Thymus (tissue), 11 donors: ENCODE measurements around the gene PTGIR. TPM values are rescaled to one million over a fixed set of nuclear protein-coding genes. Genes with fewer than 3 reads are reported as not detected.

ENCODE experiments used
- DNase-seq, 9 donors: peaks; one replicate each; pipeline ENCODE4 v3.0.0-alpha.2; 2013; ENCODE audit warnings: low spot score in 9 of 9, low read depth in 6 of 9, missing footprints in 1 of 9
- H3K27ac ChIP-seq, 2 donors: one replicate each; pipeline ENCODE4 v1.5.1; 2013; ENCODE audit warnings: control low read depth in 1 of 2, low read depth in 1 of 2, low read length in 1 of 2, mild to moderate bottlenecking in 1 of 2, moderate library complexity in 1 of 2
- H3K27me3 ChIP-seq, 2 donors: one replicate each; pipeline ENCODE4 v1.5.1; 2013; ENCODE audit warnings: low read length in 1 of 2; ENCODE audit not compliant: control insufficient read depth in 2 of 2, insufficient read depth in 1 of 2
- H3K36me3 ChIP-seq, 2 donors: one replicate each; pipeline ENCODE4 v1.5.1; 2013; ENCODE audit warnings: low read length in 1 of 2, mild to moderate bottlenecking in 1 of 2, moderate library complexity in 1 of 2; ENCODE audit not compliant: control insufficient read depth in 2 of 2, insufficient read depth in 2 of 2
- H3K4me1 ChIP-seq, 2 donors: one replicate each; pipeline ENCODE4 v1.5.1; 2013; ENCODE audit warnings: low read length in 2 of 2; ENCODE audit not compliant: control insufficient read depth in 2 of 2, insufficient read depth in 2 of 2
- H3K4me3 ChIP-seq, 2 donors: one replicate each; pipeline ENCODE4 v1.5.1; 2013; ENCODE audit warnings: low read length in 2 of 2, control low read depth in 1 of 2, mild to moderate bottlenecking in 1 of 2
- H3K9me3 ChIP-seq, 2 donors: one replicate each; pipeline ENCODE4 v1.5.1; 2013; ENCODE audit warnings: low read length in 1 of 2, mild to moderate bottlenecking in 1 of 2; ENCODE audit not compliant: control insufficient read depth in 2 of 2, insufficient read depth in 1 of 2
- WGBS: extraction: QIAGEN DNeasy Blood & Tissue Kit; methylation state at CpG from one replicate; pipeline ENCODE4 v1.1.7; 2013; 5-methylcytosine and 5-hydroxymethylcytosine counted together
- polyA plus RNA-seq: library from polyadenylated mRNA; stranded (reverse); fragments of 200-250 nt; gene quantifications from one replicate; pipeline ENCODE4 v1.2.3, GENCODE V29; 2013
- total RNA-seq: library from RNA; stranded (reverse); fragments of 120-200 nt; gene quantifications from one replicate; pipeline ENCODE4 v1.2.4, GENCODE V29; 2013
- donor health status: healthy.

Gene PTGIR
- total and polyA plus RNA-seq, 2 donors = 3.4 to 7.8 TPM

DNA sequence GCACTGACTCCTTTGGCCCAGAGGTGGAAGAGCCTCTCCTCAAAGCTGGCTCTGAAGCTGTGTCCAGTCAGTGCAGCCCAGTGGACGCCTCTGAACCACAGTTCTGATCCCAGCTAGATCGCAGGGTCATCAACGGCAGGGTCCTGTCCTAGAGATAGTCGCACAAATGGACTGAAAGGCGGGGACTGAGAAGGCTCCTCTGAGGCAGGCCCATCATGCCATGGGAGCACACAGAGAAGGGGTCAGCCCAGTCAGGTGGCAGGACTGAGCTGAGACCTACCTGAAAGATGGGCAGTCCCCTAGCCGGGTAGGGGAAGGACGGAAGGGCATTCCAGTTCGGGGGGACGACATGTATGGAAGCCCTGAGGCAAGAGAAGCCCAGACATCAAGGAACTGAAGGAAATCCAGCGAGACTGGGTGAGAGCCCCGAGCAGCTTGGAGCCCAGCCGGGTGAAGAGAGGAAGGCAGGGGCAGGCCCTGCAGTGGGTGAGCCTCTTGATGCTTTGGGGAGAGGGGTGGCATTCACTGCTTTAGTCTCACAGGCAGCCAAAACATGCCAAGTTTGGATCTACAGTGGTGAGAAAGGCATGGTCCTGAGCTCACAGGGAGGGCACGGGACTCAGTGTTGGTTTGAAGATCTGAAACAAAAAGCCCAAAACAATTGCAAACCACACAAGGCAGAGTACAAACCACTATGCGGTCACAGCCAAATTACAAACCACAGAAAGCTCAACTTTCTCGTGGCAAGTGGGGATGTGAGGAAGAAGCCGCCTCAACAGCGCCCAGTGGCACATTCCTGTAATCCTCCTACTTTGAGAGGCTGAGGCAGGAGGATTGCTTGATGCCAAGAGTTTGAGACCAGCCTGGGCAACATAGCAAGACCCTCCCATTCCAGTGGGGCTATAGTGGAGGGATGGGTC, 13.8 kb downstream of the PTGIR start:
- Histone ChIP-seq H3K27me3 (no peaks in the 10 kb centered on the region), H3K9me3 (peaks cover 0 to 2% of the 10 kb centered on the region in 2 donors), H3K4me1 (peaks cover 25 to 56% of the 10 kb centered on the region in 2 donors), H3K27ac (peak overlapping the region; percentile 38 to 67), H3K36me3 (peaks cover 43 to 46% of the 10 kb centered on the region in 2 donors), H3K4me3 (no peak overlapping the region)
- WGBS = 53% methylated on average over 17 of the region's 17 CpGs
- peak in 2 of 9 donors; percentile 55 to 72 for DNase-seq

DNA sequence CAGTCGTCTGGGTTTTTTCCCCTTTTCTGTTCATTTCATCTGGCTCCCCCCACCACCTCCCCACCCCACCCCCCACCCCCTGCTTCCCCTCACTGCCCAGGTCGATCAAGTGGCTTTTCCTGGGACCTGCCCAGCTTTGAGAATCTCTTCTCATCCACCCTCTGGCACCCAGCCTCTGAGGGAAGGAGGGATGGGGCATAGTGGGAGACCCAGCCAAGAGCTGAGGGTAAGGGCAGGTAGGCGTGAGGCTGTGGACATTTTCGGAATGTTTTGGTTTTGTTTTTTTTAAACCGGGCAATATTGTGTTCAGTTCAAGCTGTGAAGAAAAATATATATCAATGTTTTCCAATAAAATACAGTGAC, 14.5 kb downstream of the PTGIR start:
- peaks cover 25 to 51% of the 10 kb centered on the region in 2 donors for H3K4me1 ChIP-seq
- H3K9me3 ChIP-seq = peaks cover 0 to 2% of the 10 kb centered on the region in 2 donors
- no peaks in the 10 kb centered on the region for H3K27me3 ChIP-seq
- H3K4me3 ChIP-seq = no peak overlapping the region
- H3K36me3 ChIP-seq = peaks cover 50 to 53% of the 10 kb centered on the region in 2 donors
- no peak for DNase-seq
- WGBS = 77% methylated on average over 5 of the region's 5 CpGs
- no peak overlapping the region for H3K27ac ChIP-seq

DNA sequence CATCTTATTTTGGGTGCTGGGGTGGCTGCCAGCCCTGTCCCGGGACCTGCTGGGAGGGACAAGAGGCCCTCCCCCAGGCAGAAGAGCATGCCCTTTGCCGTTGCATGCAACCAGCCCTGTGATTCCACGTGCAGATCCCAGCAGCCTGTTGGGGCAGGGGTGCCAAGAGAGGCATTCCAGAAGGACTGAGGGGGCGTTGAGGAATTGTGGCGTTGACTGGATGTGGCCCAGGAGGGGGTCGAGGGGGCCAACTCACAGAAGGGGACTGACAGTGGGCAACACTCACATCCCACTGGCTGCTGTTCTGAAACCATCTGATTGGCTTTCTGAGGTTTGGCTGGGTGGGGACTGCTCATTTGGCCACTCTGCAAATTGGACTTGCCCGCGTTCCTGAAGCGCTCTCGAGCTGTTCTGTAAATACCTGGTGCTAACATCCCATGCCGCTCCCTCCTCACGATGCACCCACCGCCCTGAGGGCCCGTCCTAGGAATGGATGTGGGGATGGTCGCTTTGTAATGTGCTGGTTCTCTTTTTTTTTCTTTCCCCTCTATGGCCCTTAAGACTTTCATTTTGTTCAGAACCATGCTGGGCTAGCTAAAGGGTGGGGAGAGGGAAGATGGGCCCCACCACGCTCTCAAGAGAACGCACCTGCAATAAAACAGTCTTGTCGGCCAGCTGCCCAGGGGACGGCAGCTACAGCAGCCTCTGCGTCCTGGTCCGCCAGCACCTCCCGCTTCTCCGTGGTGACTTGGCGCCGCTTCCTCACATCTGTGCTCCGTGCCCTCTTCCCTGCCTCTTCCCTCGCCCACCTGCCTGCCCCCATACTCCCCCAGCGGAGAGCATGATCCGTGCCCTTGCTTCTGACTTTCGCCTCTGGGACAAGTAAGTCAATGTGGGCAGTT, 15.1 kb downstream of the PTGIR start:
- WGBS = 95% methylated on average over 30 of the region's 30 CpGs
- Histone ChIP-seq H3K36me3 (peaks cover 56 to 59% of the 10 kb centered on the region in 2 donors), H3K27ac (no peak overlapping the region), H3K4me1 (peaks cover 25 to 48% of the 10 kb centered on the region in 2 donors), H3K9me3 (peaks cover 0 to 2% of the 10 kb centered on the region in 2 donors), H3K4me3 (no peak overlapping the region), H3K27me3 (no peaks in the 10 kb centered on the region)
- no peak for DNase-seq

DNA sequence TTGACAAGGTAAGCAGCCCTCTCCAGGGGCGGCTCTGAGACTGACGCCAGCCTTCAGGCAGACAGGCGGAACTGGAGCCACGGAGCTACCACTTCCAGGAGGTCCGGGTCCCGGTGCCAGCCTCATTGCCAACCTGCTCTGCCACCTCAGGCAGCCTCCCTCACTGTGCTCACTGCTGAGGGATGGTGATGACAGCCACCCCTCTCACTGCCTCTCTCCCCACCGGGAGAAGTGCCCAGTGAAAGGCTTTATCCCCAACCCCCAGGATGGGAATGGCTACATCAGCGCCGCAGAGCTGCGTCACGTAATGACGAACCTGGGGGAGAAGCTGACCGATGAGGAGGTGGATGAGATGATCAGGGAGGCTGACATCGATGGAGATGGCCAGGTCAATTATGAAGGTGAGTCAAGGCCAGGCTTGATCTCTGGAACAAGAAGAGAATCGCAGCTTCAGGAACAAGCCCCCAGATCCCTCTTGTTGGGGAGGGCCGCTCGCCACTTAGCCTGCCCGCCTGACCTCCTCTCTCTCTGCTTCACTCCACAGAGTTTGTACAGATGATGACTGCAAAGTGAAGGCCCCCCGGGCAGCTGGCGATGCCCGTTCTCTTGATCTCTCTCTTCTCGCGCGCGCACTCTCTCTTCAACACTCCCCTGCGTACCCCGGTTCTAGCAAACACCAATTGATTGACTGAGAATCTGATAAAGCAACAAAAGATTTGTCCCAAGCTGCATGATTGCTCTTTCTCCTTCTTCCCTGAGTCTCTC, 16.1 kb downstream of the PTGIR start:
- no peak overlapping the region for H3K27ac ChIP-seq
- H3K36me3 ChIP-seq = peaks cover 57 to 69% of the 10 kb centered on the region in 2 donors
- peaks cover 0 to 2% of the 10 kb centered on the region in 2 donors for H3K9me3 ChIP-seq
- WGBS = 99% methylated on average over 27 of the region's 27 CpGs
- no peaks in the 10 kb centered on the region for H3K27me3 ChIP-seq
- H3K4me3 ChIP-seq = no peak overlapping the region
- DNase-seq = no peak
- peaks cover 22 to 43% of the 10 kb centered on the region in 2 donors for H3K4me1 ChIP-seq

DNA sequence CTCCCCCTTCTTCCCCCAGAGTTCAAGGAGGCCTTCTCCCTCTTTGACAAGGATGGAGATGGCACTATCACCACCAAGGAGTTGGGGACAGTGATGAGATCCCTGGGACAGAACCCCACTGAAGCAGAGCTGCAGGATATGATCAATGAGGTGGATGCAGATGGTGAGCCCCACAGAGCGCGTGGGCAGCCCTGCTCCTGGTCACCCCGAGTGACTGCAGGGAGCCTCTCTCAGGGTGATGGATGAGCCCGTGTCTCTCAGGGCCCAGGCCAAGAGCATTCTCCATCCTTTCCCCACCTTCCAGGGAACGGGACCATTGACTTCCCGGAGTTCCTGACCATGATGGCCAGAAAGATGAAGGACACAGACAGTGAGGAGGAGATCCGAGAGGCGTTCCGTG, 16.7 kb downstream of the PTGIR start:
- no peak for DNase-seq
- H3K9me3 ChIP-seq = peaks cover 0 to 2% of the 10 kb centered on the region in 2 donors
- peaks cover 25 to 46% of the 10 kb centered on the region in 2 donors for H3K4me1 ChIP-seq
- H3K27me3 ChIP-seq = no peaks in the 10 kb centered on the region
- no peak overlapping the region for H3K4me3 ChIP-seq
- 98% methylated on average over 9 of the region's 9 CpGs for WGBS
- peaks cover 57 to 70% of the 10 kb centered on the region in 2 donors for H3K36me3 ChIP-seq
- no peak overlapping the region for H3K27ac ChIP-seq

DNA sequence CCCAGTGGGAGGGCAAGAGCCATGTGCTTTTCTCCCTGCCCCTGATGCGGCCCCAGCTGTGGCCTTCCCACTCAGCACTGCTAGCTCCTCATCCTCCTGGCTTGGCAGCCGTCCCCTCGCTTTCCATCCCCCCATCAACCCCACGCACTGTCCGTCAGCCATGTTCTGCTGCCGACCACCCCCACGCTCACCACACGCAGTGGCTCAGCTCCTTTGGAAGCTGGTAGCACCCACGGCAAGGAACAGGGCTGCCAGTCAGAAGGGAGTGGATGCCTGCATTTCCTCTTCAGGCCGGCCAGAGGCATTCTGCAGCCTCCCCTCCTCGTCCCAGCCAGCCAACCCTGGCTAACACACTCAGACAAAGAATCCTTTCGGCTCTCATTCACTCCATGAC, 17.4 kb downstream of the PTGIR start:
- Histone ChIP-seq H3K27ac (no peak overlapping the region), H3K9me3 (peaks cover 0 to 2% of the 10 kb centered on the region in 2 donors), H3K4me3 (no peak overlapping the region), H3K4me1 (peaks cover 29 to 47% of the 10 kb centered on the region in 2 donors), H3K36me3 (peaks cover 57 to 75% of the 10 kb centered on the region in 2 donors), H3K27me3 (no peaks in the 10 kb centered on the region)
- 98% methylated on average over 12 of the region's 12 CpGs for WGBS
- DNase-seq = no peak

DNA sequence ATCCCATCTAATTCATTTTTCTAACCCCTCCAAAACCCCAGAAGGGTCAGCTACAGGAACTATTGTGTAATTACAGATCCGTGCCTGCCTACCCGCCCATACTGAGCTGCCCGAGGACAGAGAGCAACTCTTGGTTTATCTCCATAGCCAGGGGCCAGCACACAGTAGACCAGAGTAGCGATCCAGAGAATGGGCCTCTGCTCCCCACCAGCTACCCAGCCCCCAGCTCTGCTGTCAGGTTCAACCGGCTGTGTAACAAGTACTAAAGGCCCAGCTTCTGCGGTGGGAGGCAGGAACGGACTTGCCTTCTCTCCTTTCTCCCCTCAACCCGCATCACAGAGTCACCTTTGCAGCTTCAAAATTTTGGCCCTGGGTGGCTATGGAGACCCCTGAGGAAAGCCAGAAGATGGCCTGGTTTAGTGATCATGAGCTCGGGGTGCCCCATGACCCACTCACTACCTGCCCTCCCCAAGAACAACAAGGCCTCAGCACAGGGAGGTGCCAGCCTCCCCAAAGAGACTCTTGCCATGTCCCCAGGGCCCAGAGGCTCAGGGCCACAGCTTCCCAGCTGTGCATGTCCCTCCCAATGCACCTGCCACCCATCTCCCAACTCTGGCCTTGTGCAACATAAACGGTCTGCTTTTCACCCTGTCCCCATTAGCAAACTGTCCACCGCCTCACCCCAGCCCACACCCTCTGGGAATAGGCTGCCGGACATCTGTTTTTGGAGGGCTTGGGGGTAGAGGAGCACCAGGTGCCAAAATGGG, 18.0 kb downstream of the PTGIR start:
- 98% methylated on average over 12 of the region's 12 CpGs for WGBS
- no peaks in the 10 kb centered on the region for H3K27me3 ChIP-seq
- peaks cover 0 to 2% of the 10 kb centered on the region in 2 donors for H3K9me3 ChIP-seq
- peaks cover 27 to 46% of the 10 kb centered on the region in 2 donors for H3K4me1 ChIP-seq
- H3K27ac ChIP-seq = no peak overlapping the region
- no peak overlapping the region for H3K4me3 ChIP-seq
- peaks cover 57 to 75% of the 10 kb centered on the region in 2 donors for H3K36me3 ChIP-seq
- no peak for DNase-seq

DNA sequence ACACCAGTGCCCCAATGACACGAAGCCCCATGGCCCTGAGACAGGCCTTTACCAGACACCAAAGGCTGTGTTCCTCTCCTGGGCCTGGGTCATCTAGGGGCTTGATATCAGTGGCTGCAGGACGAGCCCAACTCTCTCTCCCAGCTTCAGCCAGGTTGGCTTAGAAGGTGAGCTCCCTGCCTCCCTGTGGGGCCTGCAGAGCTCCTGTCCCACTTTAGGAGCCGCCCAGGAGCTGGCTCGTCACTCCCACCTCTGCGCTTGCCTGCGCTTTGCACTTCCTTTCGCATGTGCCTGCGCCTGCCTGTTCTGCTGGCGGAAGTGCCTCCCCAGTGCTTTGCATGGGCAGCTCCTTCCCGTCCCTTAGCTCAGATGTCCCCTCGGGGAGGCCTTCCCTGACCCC, 18.9 kb downstream of the PTGIR start:
- Histone ChIP-seq H3K36me3 (peaks cover 57 to 75% of the 10 kb centered on the region in 2 donors), H3K4me1 (peaks cover 19 to 38% of the 10 kb centered on the region in 2 donors), H3K9me3 (peaks cover 0 to 2% of the 10 kb centered on the region in 2 donors), H3K27me3 (no peaks in the 10 kb centered on the region), H3K27ac (no peak overlapping the region), H3K4me3 (no peak overlapping the region)
- WGBS = 95% methylated on average over 11 of the region's 11 CpGs
- DNase-seq = no peak
